ENCODE data around the gene PLB1.

PLB1 gene

GRCh38 chr2:28653892-28654662, 158.2 kb downstream of the PLB1 start:
- no peak overlapping the region for H3K4me3 ChIP-seq (ENCODE audit: control insufficient read depth, low read depth, low read length)
- TF ChIP-seq CTCF (conservative IDR thresholded peaks at IDR 0.05; ENCODE audit: control insufficient read depth, insufficient read depth, low read depth, low read length): no peak
- DNase-seq (ENCODE audit: low read depth): no peak

GRCh38 chr2:28654663-28655320, 158.9 kb downstream of the PLB1 start:
- no peak for DNase-seq (ENCODE audit: low read depth)
- H3K4me3 ChIP-seq (ENCODE audit: control insufficient read depth, low read depth, low read length): no peak overlapping the region
- no peak for TF ChIP-seq CTCF (conservative IDR thresholded peaks at IDR 0.05; ENCODE audit: control insufficient read depth, insufficient read depth, low read depth, low read length)

GRCh38 chr2:28656937-28657615, 161.2 kb downstream of the PLB1 start:
- no peak overlapping the region for H3K4me3 ChIP-seq (ENCODE audit: control insufficient read depth, low read depth, low read length)
- DNase-seq (ENCODE audit: low read depth): no peak
- TF ChIP-seq CTCF (conservative IDR thresholded peaks at IDR 0.05; ENCODE audit: control insufficient read depth, insufficient read depth, low read depth, low read length): no peak

- peak; percentile 76 for DNase-seq (ENCODE audit: low read depth)
- no peak overlapping the region for H3K4me3 ChIP-seq (ENCODE audit: control insufficient read depth, low read depth, low read length)
- TF ChIP-seq CTCF (conservative IDR thresholded peaks at IDR 0.05; ENCODE audit: control insufficient read depth, insufficient read depth, low read depth, low read length): no peak
These were observed 162.5 kb downstream of the PLB1 start for GRCh38 chr2:28658369-28658768.

GRCh38 chr2:28659127-28659526, 163.3 kb downstream of the PLB1 start:
- no peak for TF ChIP-seq CTCF (conservative IDR thresholded peaks at IDR 0.05; ENCODE audit: control insufficient read depth, insufficient read depth, low read depth, low read length)
- DNase-seq (ENCODE audit: low read depth): no peak
- H3K4me3 ChIP-seq (ENCODE audit: control insufficient read depth, low read depth, low read length): no peak overlapping the region

- no peak overlapping the region for H3K4me3 ChIP-seq (ENCODE audit: control insufficient read depth, low read depth, low read length)
- peak; percentile 94 for DNase-seq (ENCODE audit: low read depth)
- TF ChIP-seq CTCF (conservative IDR thresholded peaks at IDR 0.05; ENCODE audit: control insufficient read depth, insufficient read depth, low read depth, low read length): no peak
These were observed 165.7 kb downstream of the PLB1 start for GRCh38 chr2:28661589-28662001.
